Tibial nerve (tissue), 4 donors: Measurements from ENCODE around the gene THSD4. TPM values are rescaled to one million over a fixed set of nuclear protein-coding genes. Genes with fewer than 3 reads are reported as not detected.

Source experiments
- DNase-seq, 2 donors: peaks; one replicate each; pipeline ENCODE4 v3.0.0-alpha.2; 2019; ENCODE audit warnings: low spot score in 2 of 2
- H3K27ac ChIP-seq, 4 donors: fragments of 200-600 bp; sonication (generic) in 3 of 4; one replicate each; pipeline ENCODE4 v1.5.1; 2017 to 2019; ENCODE audit warnings: mild to moderate bottlenecking in 1 of 4
- H3K27me3 ChIP-seq, 2 donors: fragments of 200-600 bp; sonication (generic) in 1 of 2; one replicate each; pipeline versions ENCODE4 v1.5.1 to v1.6.0; 2017 to 2019
- H3K36me3 ChIP-seq, 3 donors: fragments of 200-600 bp; sonication (generic); one replicate each; pipeline ENCODE4 v1.5.1; 2018 to 2019
- H3K4me1 ChIP-seq, 4 donors: fragments of 200-600 bp; sonication (generic) in 3 of 4; one replicate each; pipeline ENCODE4 v1.5.1; 2017 to 2019
- H3K4me3 ChIP-seq, 4 donors: fragments of 200-600 bp; sonication (generic) in 3 of 4; one replicate each; pipeline ENCODE4 v1.5.1; 2017 to 2019; ENCODE audit warnings: mild to moderate bottlenecking in 1 of 4, moderate library complexity in 1 of 4
- H3K9me3 ChIP-seq, 4 donors: fragments of 200-600 bp; sonication (generic) in 3 of 4; one replicate each; pipeline ENCODE4 v1.5.1; 2017 to 2019
- CTCF ChIP-seq, 5 experiments: fragments of 200-600 bp in 3 of 5; fragments of 450-650 bp in 2 of 5; sonication (generic) in 3 of 5; IDR thresholded peaks; one replicate each; pipeline ENCODE4 v1.5.1; 2016 to 2019; ENCODE audit warnings: antibody characterized with exemption in 5 of 5, mild to moderate bottlenecking in 3 of 5, moderate library complexity in 2 of 5
- EP300 ChIP-seq, 2 donors: sonication (generic); formaldehyde crosslinking; IDR thresholded peaks; one replicate each; pipeline ENCODE4 v1.6.1; 2017; ENCODE audit warnings: antibody characterized with exemption in 2 of 2, mild to moderate bottlenecking in 1 of 2
- POLR2A ChIP-seq, 2 donors: fragments of 450-650 bp; IDR thresholded peaks; one replicate each; pipeline ENCODE4 v1.6.1; 2017; ENCODE audit warnings: antibody characterized with exemption in 2 of 2, mild to moderate bottlenecking in 2 of 2, moderate library complexity in 2 of 2
- WGBS, 2 donors: methylation state at CpG; one replicate each; pipeline ENCODE4 v1.1.5; 2018; 5-methylcytosine and 5-hydroxymethylcytosine counted together
- total RNA-seq, 4 donors: library from RNA; depleted of rRNA; stranded (reverse); fragments of >200 nt; gene quantifications; one replicate each; pipeline ENCODE4 v1.1.0, GENCODE V29; 2016

THSD4 gene
- total RNA-seq, 4 donors from 2014 or later: 9.6 to 25.1 (median 21.2) TPM

DNA sequence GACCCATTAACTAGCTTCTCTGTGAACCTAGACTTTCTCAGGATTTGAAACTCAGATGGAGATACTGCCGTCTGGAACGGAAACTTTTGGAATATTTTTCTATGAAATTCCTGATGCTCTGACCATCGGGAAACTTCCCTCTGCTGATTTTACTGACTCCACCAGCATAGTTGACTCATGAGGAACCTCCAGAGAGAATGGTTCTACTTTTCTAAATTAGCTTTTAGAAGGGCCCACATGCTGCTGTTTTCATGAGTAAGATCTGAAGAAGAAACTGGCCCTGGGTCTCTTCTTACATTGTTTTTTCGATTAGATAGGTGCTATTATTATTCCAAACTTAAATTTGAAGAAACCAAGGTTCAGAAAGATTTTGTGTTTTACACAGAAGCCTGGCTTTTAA, 368.8 kb downstream of the THSD4 start:
- Histone ChIP-seq H3K36me3 (no peaks in the 10 kb centered on the region), H3K27me3 (no peaks in the 10 kb centered on the region), H3K27ac (no peak overlapping the region), H3K4me3 (no peak overlapping the region), H3K4me1 (no peaks in the 10 kb centered on the region), H3K9me3 (no peaks in the 10 kb centered on the region)
- no peak for DNase-seq
- 54 to 69% methylated on average over 4 of the region's 4 CpGs for WGBS, 2 donors
- TF ChIP-seq POLR2A (IDR thresholded peaks at IDR 0.05) (no peak), EP300 (IDR thresholded peaks at IDR 0.05) (no peak), CTCF (IDR thresholded peaks at IDR 0.05) (no peak)

DNA sequence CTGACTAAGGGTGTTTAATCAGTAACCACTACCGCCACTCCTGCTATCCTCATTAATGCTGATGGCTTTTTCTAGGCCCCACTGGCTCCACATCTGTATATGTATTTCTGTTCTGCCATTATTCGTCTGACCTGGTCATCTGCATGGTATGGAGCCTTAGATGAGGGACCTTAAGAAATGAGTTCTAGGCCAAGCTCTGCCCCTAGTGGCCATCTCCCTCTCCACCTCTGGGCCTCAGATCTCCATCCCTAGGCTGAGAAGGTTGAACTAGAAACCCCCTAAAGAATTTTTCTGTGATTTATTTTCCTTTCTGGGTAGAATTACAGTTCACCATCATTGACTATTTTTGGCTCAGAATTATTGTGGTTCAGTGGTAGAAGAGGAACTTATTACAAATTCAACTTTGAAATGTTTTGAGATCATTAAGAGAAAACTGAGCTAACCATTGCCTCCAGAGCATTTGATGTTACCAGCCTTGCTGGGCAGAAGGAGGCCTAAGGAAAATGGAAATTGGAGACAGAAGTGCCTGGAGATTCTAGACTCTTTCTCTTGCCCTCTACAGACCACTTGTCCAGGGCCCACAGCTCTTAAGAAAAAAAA, 369.9 kb downstream of the THSD4 start:
- no peak for TF ChIP-seq POLR2A (IDR thresholded peaks at IDR 0.05)
- TF ChIP-seq CTCF (IDR thresholded peaks at IDR 0.05): no peak
- TF ChIP-seq EP300 (IDR thresholded peaks at IDR 0.05): no peak
- H3K27me3 ChIP-seq: no peaks in the 10 kb centered on the region
- no peak overlapping the region for H3K4me3 ChIP-seq
- DNase-seq: no peak
- H3K9me3 ChIP-seq: no peaks in the 10 kb centered on the region
- H3K4me1 ChIP-seq: no peaks in the 10 kb centered on the region
- no peak overlapping the region for H3K27ac ChIP-seq
- H3K36me3 ChIP-seq: no peaks in the 10 kb centered on the region
- 76 to 79% methylated on average over 2 of the region's 2 CpGs for WGBS, 2 donors

DNA sequence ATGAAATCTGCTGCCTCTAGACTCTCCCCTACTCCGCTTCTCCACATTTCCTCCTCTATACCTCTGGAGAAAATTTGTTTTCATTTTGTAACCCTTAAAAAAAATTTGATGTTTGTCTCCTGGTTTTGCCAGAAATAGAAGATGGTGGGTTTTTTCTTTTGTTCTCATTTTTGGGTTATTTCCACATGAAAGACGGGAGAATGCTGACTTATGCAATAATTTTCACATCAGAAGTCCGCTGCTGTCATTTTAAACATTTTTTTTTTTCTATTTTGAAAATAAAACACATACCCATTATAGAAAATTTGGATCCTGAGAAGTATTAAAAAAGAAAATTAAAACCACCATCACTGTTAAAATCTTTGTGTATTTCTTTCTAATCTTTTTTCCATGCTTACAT, 374.3 kb downstream of the THSD4 start:
- Histone ChIP-seq H3K4me1 (no peaks in the 10 kb centered on the region), H3K9me3 (no peaks in the 10 kb centered on the region), H3K27me3 (no peaks in the 10 kb centered on the region), H3K27ac (no peak overlapping the region), H3K36me3 (no peaks in the 10 kb centered on the region), H3K4me3 (no peak overlapping the region)
- TF ChIP-seq EP300 (IDR thresholded peaks at IDR 0.05) (no peak), CTCF (IDR thresholded peaks at IDR 0.05) (no peak), POLR2A (IDR thresholded peaks at IDR 0.05) (no peak)
- no peak for DNase-seq
- 80 to 90% methylated on average over 3 of the region's 3 CpGs for WGBS, 2 donors

DNA sequence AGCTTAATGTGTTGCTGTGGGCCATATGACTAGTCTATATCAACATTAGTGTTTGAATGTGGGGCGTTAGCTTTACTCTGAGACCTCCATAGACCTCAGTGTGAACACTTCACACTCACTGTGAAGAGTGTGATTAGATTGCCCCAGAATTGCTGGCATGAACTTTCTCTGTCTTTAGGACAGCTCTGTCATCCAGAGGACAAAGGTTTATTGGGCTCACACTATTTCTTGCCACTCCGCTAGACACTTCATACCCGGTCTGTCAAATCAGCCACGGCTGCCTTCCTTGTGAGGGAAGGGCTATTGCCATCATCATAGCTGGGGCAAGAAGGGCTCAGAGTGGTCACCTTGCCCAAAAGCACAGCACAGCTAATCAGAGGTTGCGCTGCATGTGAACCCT, 378.3 kb downstream of the THSD4 start:
- no peak for DNase-seq
- H3K4me1 ChIP-seq: no peaks in the 10 kb centered on the region
- H3K27ac ChIP-seq: no peak overlapping the region
- TF ChIP-seq EP300 (IDR thresholded peaks at IDR 0.05): no peak
- TF ChIP-seq CTCF (IDR thresholded peaks at IDR 0.05): no peak
- no peak for TF ChIP-seq POLR2A (IDR thresholded peaks at IDR 0.05)
- H3K27me3 ChIP-seq: no peaks in the 10 kb centered on the region
- 61 to 75% methylated on average over 5 of the region's 5 CpGs for WGBS, 2 donors
- H3K9me3 ChIP-seq: no peaks in the 10 kb centered on the region
- H3K4me3 ChIP-seq: no peak overlapping the region
- H3K36me3 ChIP-seq: no peaks in the 10 kb centered on the region

- 49 to 51% methylated on average over 9 of the region's 9 CpGs for WGBS, 2 donors
- Histone ChIP-seq H3K27me3 (no peaks in the 10 kb centered on the region), H3K4me1 (no peaks in the 10 kb centered on the region), H3K4me3 (no peak overlapping the region), H3K9me3 (no peaks in the 10 kb centered on the region), H3K36me3 (no peaks in the 10 kb centered on the region), H3K27ac (no peak overlapping the region)
- TF ChIP-seq POLR2A (IDR thresholded peaks at IDR 0.05) (no peak), EP300 (IDR thresholded peaks at IDR 0.05) (no peak), CTCF (IDR thresholded peaks at IDR 0.05) (no peak)
- DNase-seq: no peak
Measured at GRCh38 chr15:71494563-71495397, 379.5 kb downstream of the THSD4 start.
